H1 (cell line): ENCODE measurements around the gene EPDR1. TPM values are rescaled to one million over a fixed set of nuclear protein-coding genes. Genes with fewer than 3 reads are reported as not detected.

ENCODE experiments used
- CTCF ChIA-PET: fragments of 300-600 bp; sonication (Branson Sonifier 250); formaldehyde crosslinking; loops from one replicate; lab custom pipeline; 2021; ENCODE audit not compliant: partially characterized antibody; lab: Charles Lee
- POLR2A ChIA-PET: fragments of 300-600 bp; sonication (Branson Sonifier 250); formaldehyde crosslinking; loops from one replicate; lab custom pipeline; 2021; ENCODE audit warnings: inconsistent platforms; ENCODE audit not compliant: partially characterized antibody; lab: Charles Lee
- DNase-seq, 2 experiments: peaks; one replicate each; pipeline versions ENCODE4 v3.0.0 to v3.0.0-alpha.2; 2010 to 2022; ENCODE audit warnings: low spot score in 2 of 2, low read depth in 1 of 2, mixed read lengths in 1 of 2
- FAIRE-seq: peaks from 2 replicates; lab custom pipeline; 2011; peaks lifted over from hg19 to GRCh38; lab: Jason Lieb, UNC
- H2AFZ ChIP-seq: 2 replicates; pipeline ENCODE4 v1.8.1; 2012; ENCODE audit warnings: low read length, inconsistent platforms
- H2AK5ac ChIP-seq: 2 replicates; pipeline ENCODE4 v1.6.1; 2013; ENCODE audit warnings: low read depth, low read length
- H2BK120ac ChIP-seq: replicated peaks from 2 replicates; pipeline ENCODE3; 2013; ENCODE audit warnings: low read depth, low read length, inconsistent platforms
- H2BK12ac ChIP-seq: 2 replicates; pipeline ENCODE4 v1.6.1; 2013; ENCODE audit warnings: low read depth, low read length
- H2BK15ac ChIP-seq: 2 replicates; pipeline ENCODE4 v1.6.1; 2013; ENCODE audit warnings: low read length
- H2BK20ac ChIP-seq: 2 replicates; pipeline ENCODE4 v1.6.1; 2013; ENCODE audit warnings: low read length
- H2BK5ac ChIP-seq: 2 replicates; pipeline ENCODE4 v1.6.1; 2013; ENCODE audit warnings: low read depth, low read length
- H3K14ac ChIP-seq: 2 replicates; pipeline ENCODE4 v1.6.1; 2013; ENCODE audit warnings: inconsistent platforms; ENCODE audit not compliant: insufficient read length
- H3K18ac ChIP-seq: 2 replicates; pipeline ENCODE4 v1.6.1; 2013; ENCODE audit warnings: low read length; ENCODE audit errors: extremely low read depth
- H3K23ac ChIP-seq: 2 replicates; pipeline ENCODE4 v1.6.1; 2013; ENCODE audit warnings: inconsistent platforms; ENCODE audit not compliant: insufficient read length
- H3K23me2 ChIP-seq: 2 replicates; pipeline ENCODE4 v1.6.1; 2013; ENCODE audit warnings: low read depth, low read length
- H3K27ac ChIP-seq: 2 replicates; pipeline ENCODE4 v1.6.1; 2011; ENCODE audit warnings: low read depth, low read length, inconsistent platforms
- H3K27me3 ChIP-seq, 4 experiments: replicated peaks in 1 of 4; 1 replicate in 1 of 4; 2 replicates in 3 of 4; pipeline versions ENCODE4 v1.6.1 to v1.8.1; 2011 to 2013; ENCODE audit warnings: low read length in 3 of 4, mild to moderate bottlenecking in 3 of 4, inconsistent platforms in 2 of 4, mixed read lengths in 2 of 4, moderate library complexity in 1 of 4; ENCODE audit not compliant: control insufficient read depth in 3 of 4, insufficient read depth in 3 of 4; ENCODE audit errors: extremely low read depth in 1 of 4
- H3K36me3 ChIP-seq, 4 experiments: 2 replicates each; pipeline versions ENCODE4 v1.6.1 to v1.8.1; 2011 to 2013; ENCODE audit warnings: mild to moderate bottlenecking in 4 of 4, low read length in 3 of 4, moderate library complexity in 2 of 4, control low read depth in 1 of 4, inconsistent platforms in 1 of 4; ENCODE audit not compliant: insufficient read depth in 4 of 4, control insufficient read depth in 2 of 4
- H3K4ac ChIP-seq: replicated peaks from 2 replicates; pipeline ENCODE3; 2013; ENCODE audit warnings: low read length, low read depth, mixed read lengths, inconsistent platforms; ENCODE audit not compliant: insufficient read length
- H3K4me1 ChIP-seq, 4 experiments: replicated peaks in 1 of 4; 1 replicate in 1 of 4; 2 replicates in 3 of 4; pipeline versions ENCODE4 v1.6.1 to v1.8.1; 2011 to 2013; ENCODE audit warnings: low read length in 3 of 4, inconsistent platforms in 2 of 4, mixed read lengths in 1 of 4; ENCODE audit not compliant: insufficient read depth in 4 of 4, control insufficient read depth in 3 of 4
- H3K4me2 ChIP-seq, 2 experiments: 2 replicates each; pipeline versions ENCODE4 v1.6.1 to v1.8.1; 2011 to 2013; ENCODE audit warnings: low read depth in 2 of 2, low read length in 2 of 2, control low read depth in 1 of 2, inconsistent platforms in 1 of 2, mild to moderate bottlenecking in 1 of 2; ENCODE audit not compliant: insufficient read depth in 1 of 2
- H3K4me3 ChIP-seq, 4 experiments: fragments of 200-600, 300-600 bp in 1 of 4; sonication (generic), shearing (Covaris generic), sonication (Bioruptor Twin) in 1 of 4; 2 replicates each; pipeline versions ENCODE4 v1.5.1 to v1.8.1; 2011 to 2016; ENCODE audit warnings: low read length in 4 of 4, low read depth in 3 of 4, control low read depth in 2 of 4, inconsistent platforms in 2 of 4, mild to moderate bottlenecking in 2 of 4, mixed read lengths in 1 of 4, moderate library complexity in 1 of 4; ENCODE audit not compliant: insufficient read depth in 2 of 4; ENCODE audit errors: extremely low read depth in 1 of 4
- H3K56ac ChIP-seq: replicated peaks from 2 replicates; pipeline ENCODE3; 2013; ENCODE audit warnings: low read depth, mild to moderate bottlenecking, mixed read lengths, low read length, inconsistent platforms; ENCODE audit not compliant: insufficient read length
- H3K79me1 ChIP-seq: 2 replicates; pipeline ENCODE4 v1.6.1; 2013; ENCODE audit warnings: low read depth, low read length, control low read depth
- H3K79me2 ChIP-seq, 2 experiments: 2 replicates each; pipeline versions ENCODE4 v1.6.1 to v1.8.1; 2012 to 2013; ENCODE audit warnings: low read length in 2 of 2, mild to moderate bottlenecking in 2 of 2, inconsistent platforms in 1 of 2; ENCODE audit not compliant: insufficient read depth in 2 of 2, control insufficient read depth in 1 of 2
- H3K9ac ChIP-seq, 4 experiments: replicated peaks in 1 of 4; 1 replicate in 1 of 4; 2 replicates in 3 of 4; pipeline versions ENCODE4 v1.6.1 to v1.8.1; 2011 to 2013; ENCODE audit warnings: low read depth in 3 of 4, low read length in 3 of 4, control low read depth in 2 of 4, mild to moderate bottlenecking in 2 of 4, moderate library complexity in 2 of 4, inconsistent platforms in 1 of 4; ENCODE audit errors: extremely low read depth in 1 of 4
- H3K9me3 ChIP-seq, 2 experiments: 2 replicates each; pipeline versions ENCODE4 v1.6.1 to v1.8.1; 2012 to 2013; ENCODE audit warnings: mild to moderate bottlenecking in 2 of 2, moderate library complexity in 2 of 2, control low read depth in 1 of 2, inconsistent platforms in 1 of 2, low read depth in 1 of 2, low read length in 1 of 2, mixed read lengths in 1 of 2; ENCODE audit not compliant: insufficient read depth in 2 of 2
- H4K20me1 ChIP-seq, 2 experiments: replicated peaks in 1 of 2; 2 replicates each; pipeline versions ENCODE3 to v1.8.1; 2011 to 2013; ENCODE audit warnings: inconsistent platforms in 2 of 2, low read length in 2 of 2, mild to moderate bottlenecking in 1 of 2; ENCODE audit not compliant: insufficient read depth in 2 of 2, control insufficient read depth in 1 of 2
- H4K5ac ChIP-seq: 2 replicates; pipeline ENCODE4 v1.6.1; 2013; ENCODE audit warnings: low read length, low read depth, mixed read lengths, inconsistent platforms; ENCODE audit not compliant: insufficient read length
- H4K8ac ChIP-seq: 2 replicates; pipeline ENCODE4 v1.8.0; 2013; ENCODE audit warnings: mild to moderate bottlenecking, moderate library complexity, low read length, inconsistent platforms; ENCODE audit not compliant: insufficient read depth; ENCODE audit errors: extremely low read depth
- H4K91ac ChIP-seq: replicated peaks from 2 replicates; pipeline ENCODE3; 2013; ENCODE audit warnings: low read length, mixed read lengths, inconsistent platforms; ENCODE audit not compliant: insufficient read length
- ASH2L ChIP-seq: fragments of 200-600, 300-600 bp; sonication (generic); IDR thresholded peaks from one replicate; pipeline ENCODE4 v1.7.1; 2017; ENCODE audit warnings: low read length
- KDM5A ChIP-seq: fragments of 200-600 bp; IDR thresholded peaks from 2 replicates; pipeline ENCODE4 v1.7.1; 2012; ENCODE audit warnings: mild to moderate bottlenecking, low read length, inconsistent platforms, mixed read lengths
- WGBS, 2 experiments: shearing (Covaris generic) in 1 of 2; methylation state at CpG; one replicate each; pipeline versions ENCODE4 v1.1.6 to v1.1.7; 2013 to 2015; ENCODE audit warnings: low lambda C conversion rate in 2 of 2, mixed read lengths in 2 of 2, inconsistent platforms in 1 of 2, low coverage in 1 of 2, missing lambda C conversion rate in 1 of 2; ENCODE audit not compliant: insufficient replicate concordance in 2 of 2, insufficient coverage in 1 of 2, insufficient read length in 1 of 2; ENCODE audit errors: extremely low coverage in 1 of 2, missing lambda C conversion rate in 1 of 2; 5-methylcytosine and 5-hydroxymethylcytosine counted together
- polyA plus RNA-seq, 7 experiments: library from polyadenylated mRNA; depleted of rRNA in 3 of 7; stranded (reverse) in 5 of 7; unstranded in 2 of 7; fragments of >200 nt in 5 of 7; fragments of 200-250 nt in 2 of 7; gene quantifications; 1 replicate in 5 of 7; 2 replicates in 1 of 7; 4 replicates in 1 of 7; pipeline versions ENCODE4 v1.2.1 to v1.2.3, GENCODE V29; 2011 to 2013; ENCODE audit warnings: missing spikeins in 2 of 7, mixed read lengths in 2 of 7
- total RNA-seq: library from RNA; stranded (reverse); fragmentation: NEBNext Ultra II Directional; extraction: Animal tissue kit (Norgen Biotek cat#: 25700); gene quantifications from 2 replicates; pipeline ENCODE4 v1.2.1, GENCODE V29; 2021

EPDR1 gene
- total and polyA plus RNA-seq, 2 of the 8 experiments (the other 6 are each of a cell fraction or from before 2014, with no cell fraction given): 6.4 to 8.2 TPM

DNA sequence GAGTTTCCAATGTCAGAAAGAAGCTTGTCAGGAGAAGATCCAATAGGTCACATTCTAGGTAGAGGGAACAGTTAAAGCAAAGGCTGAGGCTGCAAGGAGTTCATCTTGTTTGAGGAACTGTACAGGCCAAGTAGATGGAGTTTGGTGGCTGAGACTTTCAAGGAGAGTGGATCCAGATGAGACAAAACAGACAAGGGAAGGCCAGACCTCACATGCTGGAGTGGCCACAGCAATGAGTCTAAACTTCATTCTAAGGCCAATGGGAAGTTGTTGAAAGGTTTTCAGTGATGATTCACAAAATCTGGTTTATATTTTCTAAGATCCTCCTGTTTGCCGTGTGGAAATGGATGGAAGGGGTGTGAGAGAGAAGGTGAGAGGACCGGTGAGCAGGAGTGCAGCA is 40.0 kb downstream of the EPDR1 start:
- Histone ChIP-seq H3K79me2 (no peaks in the 10 kb centered on the region), H2AK5ac (no peak overlapping the region), H2BK12ac (no peak overlapping the region), H2BK15ac (no peak overlapping the region), H3K4ac (no peak overlapping the region), H2BK20ac (no peak overlapping the region), H3K9me3 (no peaks in the 10 kb centered on the region), H3K27me3 (no peaks in the 10 kb centered on the region), H4K20me1 (no peaks in the 10 kb centered on the region), H3K23me2 (no peaks in the 10 kb centered on the region), H2BK5ac (no peak overlapping the region), H4K5ac (no peak overlapping the region), H3K4me1 (no peaks in the 10 kb centered on the region), H3K14ac (no peak overlapping the region), H3K4me3 (no peak overlapping the region), H4K91ac (no peak overlapping the region), H3K18ac (no peak overlapping the region), H4K8ac (no peak overlapping the region), H3K56ac (no peak overlapping the region), H3K9ac (no peak overlapping the region), H3K36me3 (no peaks in the 10 kb centered on the region), H3K79me1 (no peaks in the 10 kb centered on the region), H3K4me2 (no peak overlapping the region), H2BK120ac (no peak overlapping the region), H2AFZ (no peak overlapping the region), H3K27ac (no peak overlapping the region), H3K23ac (no peak overlapping the region)
- FAIRE-seq (no peak), DNase-seq (no peak)
- ChIA-PET CTCF (no interaction called here), POLR2A (no interaction called here)
- TF ChIP-seq ASH2L (no peak), KDM5A (no peak)
- WGBS, 2 experiments: 100% methylated on average over 2 of the region's 2 CpGs; no CpG with 5 or more reads in 1 of the 2 experiments
